Stimulated activated CD8-positive, alpha-beta memory T cell treated with anti-CD3 and anti-CD28 coated beads, Interleukin-7, amount 100 ng/mL, for 1 hour (primary cell): ENCODE measurements around the gene GMPPB.
A peak's percentile ranks its signal among the peaks of the same experiment; 100 is the strongest.
"Not testable (repeated sequence)": the region's sequence is repeated elsewhere in the genome, so short reads cannot be mapped to it uniquely, and the experiment has no call there.

ENCODE experiments used
- DNase-seq, 2 donors: peaks; one replicate each; pipeline ENCODE4 v3.0.0-alpha.2; 2020; ENCODE audit warnings: low read depth in 2 of 2

The GMPPB gene

GRCh38 chr3:49723628-49724551 is at the start of gene GMPPB:
GMPPB (minus strand) TSS chr3:49723951; CDS start chr3:49723726, 225 bp downstream.
- DNase-seq, result peak; percentile 81 to 84

- no peak for DNase-seq
Observed at GRCh38 chr3:49772703-49773102, 49.0 kb upstream of the GMPPB start.

DNA sequence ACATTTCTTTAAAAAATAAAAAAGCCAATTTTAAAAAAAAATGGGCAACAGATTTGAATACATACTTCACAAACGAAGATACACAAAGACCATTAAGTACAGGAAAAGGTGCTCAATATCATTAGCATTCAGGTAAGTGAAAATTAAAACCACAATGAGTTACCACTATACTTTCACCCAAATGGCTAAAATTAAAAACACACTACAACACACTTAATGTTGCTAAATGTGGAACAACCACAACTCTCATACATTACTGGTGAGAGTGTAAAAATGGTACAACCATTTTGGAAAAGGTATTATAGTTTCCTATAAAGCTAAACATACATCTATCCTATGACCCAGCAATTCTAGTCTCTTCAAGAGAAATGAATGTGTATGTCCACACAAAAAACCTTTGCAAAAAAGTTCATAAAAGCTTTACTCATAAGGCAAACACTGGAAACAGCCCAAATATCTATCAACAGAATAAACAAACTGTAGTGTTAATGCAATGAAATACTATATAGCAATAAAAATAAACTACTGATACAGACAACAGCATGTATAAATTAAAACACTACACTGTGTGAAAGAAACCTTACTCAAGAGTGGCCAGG is 47.7 kb upstream of the GMPPB start:
- DNase-seq, result no peak

DNA sequence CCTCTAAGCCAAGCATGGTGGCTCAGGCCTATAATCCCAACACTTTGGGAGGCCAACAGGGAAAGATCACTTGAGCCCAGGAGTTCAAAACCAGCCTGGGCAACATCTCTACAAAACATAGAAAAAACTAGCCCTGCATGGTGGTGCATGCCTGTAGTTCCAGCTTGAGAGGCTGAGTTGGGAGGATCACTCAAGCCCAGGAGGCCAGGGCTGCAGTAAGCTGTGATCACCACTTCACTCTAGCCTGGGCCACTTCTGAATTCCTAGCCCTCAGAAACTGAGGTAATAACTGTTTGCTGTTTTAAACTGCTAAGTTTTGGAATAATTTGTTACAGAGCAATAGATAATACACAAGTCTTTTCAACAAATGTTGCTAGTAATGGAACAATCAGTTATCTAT is 46.2 kb upstream of the GMPPB start:
- no peak for DNase-seq

DNA sequence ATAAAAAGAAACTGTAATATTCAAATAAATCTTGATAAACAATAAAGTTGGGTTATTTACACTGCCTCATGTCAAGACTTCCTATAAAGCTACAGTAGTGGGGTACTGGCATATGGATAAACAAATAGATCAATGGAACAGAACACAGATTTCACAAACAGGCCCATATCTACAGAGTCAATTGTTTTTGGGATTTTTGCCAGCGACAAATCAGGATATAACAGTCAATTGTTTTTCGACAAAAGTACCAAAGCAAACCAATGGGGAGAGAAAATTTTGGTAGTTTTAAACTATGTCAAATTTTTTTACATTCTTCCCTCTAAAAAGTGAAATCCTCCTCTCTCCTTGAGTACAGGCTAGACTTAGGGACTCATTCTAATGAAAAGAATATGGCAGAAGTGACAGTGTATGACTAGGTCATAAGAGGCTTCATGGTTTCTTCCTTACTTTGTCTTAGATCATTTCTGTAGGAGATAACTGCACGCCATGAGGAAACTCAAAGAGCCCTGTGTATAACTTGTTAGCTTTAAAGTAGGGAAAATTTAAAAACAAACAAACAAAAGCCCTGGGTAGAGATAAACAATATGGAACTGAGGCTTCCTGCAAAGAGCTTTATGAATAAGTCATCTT is 45.6 kb upstream of the GMPPB start:
- DNase-seq, result no peak

- no peak for DNase-seq
Observed at GRCh38 chr3:49763981-49764380, 40.2 kb upstream of the GMPPB start.

DNA sequence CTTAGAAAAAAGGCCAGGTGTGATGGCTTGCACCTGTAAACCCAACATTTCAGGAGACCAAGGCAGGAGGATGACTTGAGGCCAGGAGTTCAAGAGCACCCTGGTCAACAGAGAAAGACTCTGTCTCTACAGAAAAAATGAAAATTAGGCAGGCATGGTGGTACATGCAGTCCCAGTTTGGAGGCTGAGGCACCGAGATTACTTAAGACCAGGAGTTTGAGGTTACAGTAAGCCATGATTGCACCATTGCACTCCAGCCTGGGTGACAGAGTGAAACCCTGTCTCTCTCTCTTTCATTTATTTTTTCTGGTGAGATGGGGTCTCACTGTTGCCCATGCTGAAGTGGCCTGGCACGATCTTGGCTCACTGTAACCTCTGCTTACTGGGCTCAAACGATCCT is 37.9 kb upstream of the GMPPB start:
- no peak for DNase-seq

DNA sequence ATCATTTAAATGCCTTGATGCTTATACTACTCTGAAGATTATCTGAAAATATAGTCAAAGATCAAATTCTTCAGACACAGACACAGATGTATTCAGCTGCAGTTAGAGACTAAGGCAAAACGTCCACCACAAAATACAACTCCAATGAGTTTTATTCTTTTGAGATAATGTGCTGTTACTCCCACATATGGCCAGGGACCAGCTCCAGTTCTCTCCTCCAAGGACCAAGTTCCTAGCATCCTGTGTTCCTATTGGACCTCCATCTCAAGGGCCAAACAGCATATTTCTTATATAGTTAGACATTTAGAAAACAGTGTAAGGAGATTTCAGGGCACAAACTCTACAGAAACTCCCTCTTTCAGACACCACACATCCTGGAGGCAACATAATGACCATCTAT is 35.5 kb upstream of the GMPPB start:
- no peak for DNase-seq

DNA sequence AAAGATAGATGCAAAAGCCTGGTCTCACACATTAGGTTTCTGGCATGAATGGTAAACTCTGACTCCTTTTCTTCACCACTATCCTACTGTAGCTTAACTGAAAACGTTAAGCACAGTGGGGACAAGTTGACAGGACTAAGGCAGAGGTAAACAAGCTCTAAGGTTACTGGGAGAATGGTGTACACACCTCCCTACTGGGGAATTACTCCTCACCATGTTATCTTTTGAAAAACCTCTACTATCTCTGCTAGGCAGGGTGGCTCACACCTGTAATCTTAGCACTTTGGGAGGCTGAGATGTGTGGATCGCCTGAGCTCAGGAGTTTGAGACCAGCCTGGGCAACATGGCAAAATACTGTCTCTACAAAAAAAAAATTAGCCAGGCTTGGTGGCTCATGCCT is 33.4 kb upstream of the GMPPB start:
- DNase-seq, result no peak

DNA sequence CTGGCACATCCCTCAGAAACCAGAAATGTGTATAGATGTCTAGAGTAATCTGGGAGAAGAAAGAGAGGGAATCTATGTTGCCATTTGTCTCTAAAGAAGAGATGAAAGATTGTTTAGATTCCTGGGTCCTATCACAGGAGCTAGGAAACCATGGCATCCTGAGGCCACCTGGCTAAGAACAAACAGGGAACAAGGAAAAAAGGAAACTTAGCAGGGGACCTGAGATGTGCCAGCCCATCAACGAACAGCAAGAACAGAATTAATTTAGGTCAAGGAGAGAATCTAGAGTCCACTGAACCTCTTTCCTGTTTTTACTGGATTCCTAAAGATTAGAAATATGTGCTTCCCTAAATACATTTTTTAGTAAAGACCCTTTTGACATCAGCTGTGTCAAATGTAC is 32.3 kb upstream of the GMPPB start:
- no peak for DNase-seq

DNA sequence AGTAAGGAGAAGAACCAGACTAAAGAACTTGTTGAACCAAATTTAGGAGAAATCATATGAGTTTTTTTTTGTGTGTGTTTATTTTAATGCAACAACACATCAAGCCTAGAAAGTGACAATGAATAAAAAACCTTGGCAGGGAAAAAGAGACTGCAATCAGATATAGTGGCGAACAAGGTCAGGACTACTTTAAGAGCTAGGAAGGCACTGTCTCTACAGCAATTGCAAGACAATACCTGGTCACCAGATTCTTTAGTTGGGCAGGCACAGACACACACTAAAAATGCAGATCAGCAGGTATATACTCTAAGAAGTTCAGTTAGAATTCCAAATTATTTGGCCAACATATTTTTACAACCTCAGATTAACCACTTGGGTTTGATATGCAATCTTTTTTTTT is 30.8 kb upstream of the GMPPB start:
- DNase-seq, result no peak

DNA sequence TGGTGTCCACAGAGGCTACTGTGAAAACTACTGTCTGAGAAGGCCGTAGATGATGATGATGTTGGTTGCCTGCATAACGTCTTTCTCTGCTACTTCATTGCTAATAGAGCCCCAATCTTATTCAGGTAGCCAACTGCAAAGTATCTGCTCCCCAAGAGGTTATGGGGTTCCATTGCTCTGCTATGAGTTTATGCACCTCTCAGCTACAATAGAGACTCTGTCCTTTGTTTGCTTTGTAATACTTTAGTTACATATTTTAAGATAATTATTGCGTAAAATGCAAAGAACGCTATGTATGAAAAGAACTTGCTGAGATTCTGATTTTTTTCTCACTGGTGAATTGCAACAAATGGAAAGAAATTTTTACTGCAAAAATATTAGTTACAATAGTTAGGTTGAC is 27.8 kb upstream of the GMPPB start:
- no peak for DNase-seq

DNA sequence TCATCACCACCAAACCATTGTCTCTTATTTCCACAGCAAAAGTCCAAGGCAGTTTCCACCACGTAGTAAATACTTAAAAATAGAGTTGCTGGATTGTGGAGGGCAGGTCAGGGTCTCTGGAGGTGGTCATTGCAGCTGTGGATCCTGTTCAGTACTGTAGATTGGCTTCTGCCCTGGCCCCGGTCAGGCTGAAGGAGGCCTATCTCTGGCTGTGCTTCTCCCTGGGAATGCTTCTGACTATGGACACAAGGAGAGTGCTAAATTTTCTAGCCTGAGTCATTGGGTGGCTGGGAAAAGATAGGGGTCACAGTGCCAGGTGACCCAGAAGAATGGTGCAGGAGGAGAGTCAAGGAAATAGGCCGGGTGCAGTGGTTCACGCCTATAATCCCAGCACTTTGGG is 26.3 kb upstream of the GMPPB start:
- no peak for DNase-seq

DNA sequence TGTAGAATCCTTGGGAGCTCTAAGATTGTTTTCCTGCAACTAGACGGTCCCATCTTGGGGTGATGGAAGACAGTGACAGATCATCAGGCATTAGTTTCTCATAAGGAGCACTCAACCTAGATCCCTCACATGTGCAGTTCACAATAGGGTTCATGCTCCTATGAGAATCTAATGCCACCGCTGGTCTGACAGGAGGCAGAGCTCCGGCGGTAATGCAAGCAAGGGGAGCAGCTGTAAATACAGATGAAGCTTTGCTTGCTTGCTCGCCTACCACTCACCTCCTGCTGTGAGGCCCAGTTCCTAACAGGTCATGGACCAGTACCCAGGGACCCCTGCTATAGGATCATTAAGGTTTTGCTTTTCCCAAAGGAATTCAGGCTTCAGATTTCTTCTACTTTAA is 25.1 kb upstream of the GMPPB start:
- DNase-seq, result not testable (repeated sequence)

DNA sequence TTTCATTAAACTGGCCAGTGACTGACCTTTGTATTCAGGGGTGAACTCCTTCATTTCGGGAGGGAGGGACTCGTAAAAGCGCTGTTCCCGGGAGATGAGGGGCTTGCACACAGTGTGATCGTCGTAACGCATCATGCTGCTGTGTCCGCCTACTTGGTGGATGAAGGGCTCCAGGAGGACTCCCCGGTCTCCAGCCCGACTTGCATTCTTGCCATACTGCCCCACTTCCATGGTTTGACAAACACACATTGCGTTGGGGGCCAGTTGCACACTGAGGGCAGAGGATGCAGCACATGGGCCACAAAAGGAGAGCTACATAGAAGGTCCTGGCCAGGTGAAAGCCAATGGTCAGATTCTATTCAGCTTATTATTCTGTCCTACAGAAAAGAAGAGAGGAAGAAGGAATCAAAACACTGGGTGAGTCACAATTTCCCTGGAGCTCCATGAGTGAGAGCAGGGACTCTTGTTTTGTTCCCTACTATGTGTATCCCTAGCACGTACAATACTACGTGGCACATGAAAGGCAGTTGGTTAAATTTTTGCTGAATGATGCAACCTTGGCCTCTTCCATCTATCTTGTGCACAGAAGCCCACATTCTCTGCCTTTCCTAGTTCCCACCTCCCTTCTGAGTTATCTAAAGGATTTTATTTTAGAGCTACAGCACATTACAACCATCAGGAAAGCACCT is 24.2 kb upstream of the GMPPB start:
- no peak for DNase-seq

GRCh38 chr3:49745986-49746385 is 22.2 kb upstream of the GMPPB start:
- no peak for DNase-seq

GRCh38 chr3:49740427-49740826 is 16.7 kb upstream of the GMPPB start:
- no peak for DNase-seq

- no peak for DNase-seq
Observed at GRCh38 chr3:49738067-49738713, 14.4 kb upstream of the GMPPB start.

DNA sequence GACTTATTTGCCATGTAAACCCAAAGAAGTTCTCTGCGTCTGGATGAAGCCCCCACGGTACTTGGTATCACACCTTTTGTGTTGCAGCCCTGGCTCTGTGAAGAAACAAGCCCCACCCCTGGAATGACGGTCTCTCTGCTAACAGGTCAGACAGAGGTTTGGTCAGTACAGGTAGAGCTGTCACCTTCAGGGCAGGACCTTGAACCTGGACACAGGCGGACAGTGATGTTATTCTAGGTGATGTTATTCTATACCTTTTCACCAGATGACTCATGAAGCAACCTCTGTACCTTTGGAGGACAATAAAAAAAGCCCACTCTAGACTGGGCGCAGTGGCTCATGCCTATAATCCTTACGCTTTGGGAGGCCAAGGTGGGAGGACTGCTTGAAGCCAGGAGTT is 11.0 kb upstream of the GMPPB start:
- no peak for DNase-seq

GRCh38 chr3:49733551-49733950 is 9.8 kb upstream of the GMPPB start:
- no peak for DNase-seq

- no peak for DNase-seq
Observed at GRCh38 chr3:49732597-49732996, 8.8 kb upstream of the GMPPB start.
